HG02970 (cell line): ENCODE measurements around the gene ASB1.
"Not testable (repeated sequence)": the region's sequence is repeated elsewhere in the genome, so short reads cannot be mapped to it uniquely, and the experiment has no call there.

Source experiments
- ATAC-seq: cut with Tn5 transposase; IDR thresholded peaks from one replicate; pipeline ENCODE4 v1.9.1; 2021; ENCODE audit warnings: mild to moderate bottlenecking, moderate library complexity, moderate number of reproducible peaks; ENCODE audit not compliant: unreplicated experiment, low FRiP score

Gene ASB1

DNA sequence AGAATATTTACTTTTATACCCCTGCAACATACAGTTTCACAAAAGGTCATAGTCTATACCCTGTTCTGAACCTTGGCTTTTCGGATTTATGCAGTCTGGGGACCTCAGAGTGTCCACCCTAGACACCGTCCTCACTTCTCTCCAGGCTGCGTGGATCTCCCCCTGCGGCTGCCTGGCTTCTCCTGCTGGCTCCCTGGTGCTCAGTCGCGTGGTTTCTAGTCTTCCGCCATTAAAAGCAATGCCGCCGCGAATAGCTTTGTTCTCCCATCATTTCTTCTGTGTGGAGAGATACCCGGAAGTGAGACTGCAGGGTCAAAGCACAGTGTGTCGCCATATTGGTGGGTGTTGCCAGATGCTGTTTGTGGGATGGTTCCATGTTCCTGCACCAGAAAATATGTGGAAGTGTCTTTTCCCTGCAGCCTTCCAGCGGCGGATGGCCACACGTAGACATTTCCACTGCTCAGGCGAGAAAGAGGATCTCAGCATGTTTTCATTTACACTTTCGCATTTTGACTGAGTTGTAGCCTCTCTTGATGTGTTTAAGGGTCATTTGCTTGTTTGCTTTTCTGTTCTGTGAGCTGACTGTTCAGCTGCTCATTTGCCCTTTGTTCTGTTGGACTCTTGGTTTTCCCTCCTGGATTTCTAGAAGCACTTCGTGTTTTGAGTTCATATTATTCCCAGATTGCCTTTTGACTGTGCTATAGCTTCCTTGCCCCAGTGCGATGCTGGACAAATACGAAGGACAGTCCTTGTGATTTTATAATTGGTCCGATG lies 22.9 kb upstream of the ASB1 start:
- ATAC-seq: no peak

DNA sequence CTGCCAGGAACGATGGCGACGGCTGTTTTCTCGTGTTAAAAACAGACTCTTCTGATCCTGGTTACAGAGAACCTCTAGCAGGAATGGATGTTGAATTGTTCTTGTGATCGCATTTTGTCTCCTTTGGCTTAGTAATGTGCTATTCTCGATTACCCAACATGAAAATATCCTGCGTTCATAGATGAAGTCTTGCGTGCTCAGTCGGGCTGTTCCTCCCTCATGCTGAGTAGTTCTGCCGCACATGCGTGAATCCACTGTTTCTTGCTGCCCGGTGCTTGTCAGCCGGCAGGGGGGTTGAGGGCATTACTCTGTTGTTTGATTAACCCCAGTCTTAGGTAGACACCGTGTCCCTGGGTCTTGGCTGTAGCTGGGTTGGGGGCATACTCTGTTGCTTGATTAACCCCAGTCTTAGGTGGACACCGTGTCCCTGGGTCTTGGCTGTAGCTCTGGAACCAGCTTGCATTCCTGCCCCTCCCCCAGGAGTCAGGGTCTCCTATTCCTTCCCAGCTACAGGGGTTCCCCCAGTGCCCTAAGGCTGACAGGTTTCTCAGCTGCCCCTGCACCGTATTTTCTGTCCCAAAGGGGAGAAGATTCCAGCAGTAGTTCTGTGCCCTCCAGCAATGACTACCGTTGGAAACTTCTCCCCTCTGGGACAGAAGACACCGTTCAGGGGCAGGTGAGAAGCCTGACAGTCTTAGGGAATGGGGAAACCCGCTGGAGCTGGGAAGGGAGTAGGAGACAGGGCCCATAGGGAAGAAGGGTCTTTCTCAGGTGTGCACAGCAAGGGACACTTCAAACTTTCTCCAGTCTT lies 22.1 kb upstream of the ASB1 start:
- no peak for ATAC-seq

DNA sequence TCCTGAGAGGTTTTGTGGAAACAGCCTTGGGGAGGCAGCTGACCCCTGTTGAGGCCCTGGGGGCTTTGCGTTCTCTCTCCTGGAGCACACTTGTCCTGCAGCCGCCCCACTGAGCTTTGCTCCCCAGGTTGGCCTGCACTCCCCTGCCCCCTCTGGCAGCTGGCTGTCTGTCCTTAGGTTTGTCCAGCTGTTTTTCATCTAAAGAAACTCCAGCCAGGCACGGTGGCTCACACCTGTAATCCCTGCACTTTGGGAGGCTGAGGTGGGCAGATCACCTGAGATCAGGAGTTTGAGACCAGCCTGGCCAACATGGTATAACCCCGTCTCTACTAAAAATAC lies 21.5 kb upstream of the ASB1 start:
- not testable (repeated sequence) for ATAC-seq

DNA sequence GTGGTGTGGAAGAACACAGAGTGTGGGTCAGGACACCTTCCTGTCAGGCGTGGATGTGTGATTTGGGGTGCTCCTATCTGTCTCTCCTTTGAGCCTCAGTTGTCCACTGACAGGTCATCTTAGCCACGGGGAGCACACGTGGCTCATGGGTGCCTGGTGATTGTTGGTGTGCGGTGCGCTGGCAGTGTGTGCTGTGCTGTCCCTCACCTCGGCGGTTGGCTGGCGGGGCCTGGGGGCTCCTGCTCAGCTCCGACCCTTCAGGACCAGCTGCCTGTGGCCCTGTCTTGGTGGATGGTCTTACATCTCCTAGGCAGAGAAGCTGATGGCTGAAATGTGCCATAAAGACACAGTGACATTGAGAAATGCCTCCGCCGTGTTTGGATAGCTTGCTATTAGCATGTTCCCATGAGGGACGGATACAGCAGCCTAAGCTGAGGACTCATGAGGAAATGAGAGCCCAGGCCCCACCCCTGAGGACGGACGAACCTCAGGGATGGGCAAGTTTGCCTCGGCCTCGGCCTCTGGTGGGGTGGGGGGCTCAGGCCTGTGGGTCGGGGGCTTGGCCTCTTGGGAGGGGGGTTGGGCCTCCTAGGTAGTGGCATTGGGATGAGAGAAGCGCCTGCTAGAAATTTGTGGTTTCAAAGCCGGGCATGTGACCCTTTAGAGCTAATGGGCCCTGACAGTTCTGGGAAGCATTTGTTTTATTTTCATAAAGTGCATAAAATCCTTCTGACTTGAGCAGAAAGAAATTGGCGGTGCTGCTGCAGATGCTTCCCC lies 20.3 kb upstream of the ASB1 start:
- ATAC-seq: no peak

DNA sequence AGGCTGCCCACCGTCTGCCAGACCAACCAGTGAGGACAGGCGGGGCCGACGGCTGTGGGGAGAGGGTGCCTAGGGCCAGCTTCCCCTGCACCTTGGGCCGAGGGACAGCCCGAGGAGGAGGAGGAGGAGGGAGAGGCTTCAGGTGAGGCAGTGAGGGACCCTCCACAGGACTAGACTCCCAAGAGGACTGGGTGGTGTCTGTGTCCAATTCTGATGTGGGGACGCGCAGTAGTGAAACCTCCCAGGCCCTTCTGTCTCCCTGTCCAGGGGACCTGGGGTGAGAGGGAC lies 19.8 kb upstream of the ASB1 start:
- ATAC-seq: no peak

DNA sequence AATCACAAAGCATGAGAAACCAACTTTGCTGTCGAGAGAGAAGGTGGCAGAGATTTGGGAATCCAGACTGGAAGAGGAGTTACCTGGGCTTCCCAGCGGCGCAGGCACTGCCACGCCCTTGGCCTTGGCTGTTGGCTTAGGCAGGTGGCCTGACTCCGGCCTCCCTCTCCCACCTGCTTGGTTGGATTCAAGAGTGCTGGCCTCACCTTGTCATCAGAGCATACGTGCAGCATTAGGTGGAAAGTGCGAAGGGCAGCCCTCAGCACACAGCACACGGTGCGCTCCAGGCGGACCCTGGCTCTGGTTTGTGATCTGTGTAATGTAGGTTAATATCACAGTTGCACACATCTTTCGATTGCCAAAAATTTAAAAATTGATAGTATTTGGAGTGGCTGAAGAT lies 19.2 kb upstream of the ASB1 start:
- no peak for ATAC-seq

DNA sequence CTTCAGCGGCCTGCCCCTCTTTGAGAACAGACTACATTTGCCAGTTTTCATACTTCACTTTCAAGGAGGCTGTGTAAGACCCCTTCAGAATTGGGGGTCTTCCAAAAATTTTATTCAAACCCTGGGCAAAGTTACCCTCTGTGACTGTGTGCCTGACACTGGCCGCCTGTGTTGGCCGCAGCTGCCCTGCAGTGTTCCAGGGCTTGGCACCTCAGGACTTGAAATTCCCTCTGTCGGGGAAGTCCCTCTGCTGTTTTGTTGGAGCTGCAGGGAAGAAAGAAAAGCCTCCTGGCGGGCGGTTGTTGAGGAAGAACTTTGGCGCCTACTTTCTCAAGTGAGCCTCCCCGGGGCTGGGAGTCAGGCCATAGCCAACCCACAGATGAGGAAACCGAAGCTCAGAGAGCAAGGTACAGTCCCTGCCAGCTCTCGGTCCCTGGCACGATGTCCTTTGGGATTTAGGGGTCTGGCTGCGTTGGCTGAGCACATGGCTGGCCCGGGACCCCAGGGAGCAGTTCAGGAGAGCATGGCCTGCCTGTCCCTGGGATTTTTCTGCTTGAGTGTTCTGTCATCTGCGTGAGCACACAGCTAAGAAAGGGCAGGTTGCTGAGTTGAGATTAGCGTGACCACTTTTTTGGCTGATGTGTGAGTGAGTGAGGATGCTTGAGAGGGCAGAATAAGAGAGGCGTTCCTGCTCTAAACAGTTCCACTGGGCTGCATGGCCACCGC lies 17.9 kb upstream of the ASB1 start:
- no peak for ATAC-seq

DNA sequence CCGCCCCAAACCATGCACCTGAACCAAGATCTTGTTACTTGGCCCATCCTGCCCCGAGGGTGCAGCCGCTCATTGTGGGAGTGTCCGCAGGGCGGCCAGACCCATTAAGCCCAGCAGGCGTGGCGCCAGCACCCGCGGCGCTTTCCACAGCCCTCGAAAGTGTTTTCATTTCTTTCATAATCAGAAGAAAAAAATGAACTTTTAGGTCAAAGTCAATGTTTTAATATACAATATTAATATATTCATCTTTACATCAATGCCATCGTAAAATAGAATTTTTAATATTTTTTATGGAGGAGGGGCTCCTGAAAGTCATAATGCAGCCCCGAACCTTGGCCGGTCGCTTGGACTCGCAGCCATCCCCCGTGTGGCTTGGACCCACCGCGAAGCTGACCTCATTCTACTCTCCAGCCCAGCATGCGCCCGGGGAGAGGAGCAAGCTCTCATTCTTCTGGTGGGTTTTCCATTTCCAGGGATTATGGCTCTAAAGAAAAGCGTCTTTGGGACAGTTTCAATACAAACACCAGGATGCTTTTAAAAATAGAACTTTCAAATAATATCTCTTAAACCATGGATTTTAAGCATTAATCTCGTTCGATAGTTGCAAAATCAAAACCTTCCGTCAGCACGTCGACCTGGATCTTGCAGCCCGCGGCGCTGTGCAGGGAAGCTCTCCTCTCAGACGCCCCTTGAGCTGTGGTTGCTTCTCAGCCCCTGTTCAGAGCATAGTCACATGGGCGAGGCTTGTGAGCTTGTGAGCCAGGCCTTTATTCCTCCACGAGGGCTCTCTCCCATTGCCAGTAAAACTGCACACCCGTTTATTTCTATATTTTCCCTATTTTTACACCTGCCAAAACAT lies 17.2 kb upstream of the ASB1 start:
- no peak for ATAC-seq

DNA sequence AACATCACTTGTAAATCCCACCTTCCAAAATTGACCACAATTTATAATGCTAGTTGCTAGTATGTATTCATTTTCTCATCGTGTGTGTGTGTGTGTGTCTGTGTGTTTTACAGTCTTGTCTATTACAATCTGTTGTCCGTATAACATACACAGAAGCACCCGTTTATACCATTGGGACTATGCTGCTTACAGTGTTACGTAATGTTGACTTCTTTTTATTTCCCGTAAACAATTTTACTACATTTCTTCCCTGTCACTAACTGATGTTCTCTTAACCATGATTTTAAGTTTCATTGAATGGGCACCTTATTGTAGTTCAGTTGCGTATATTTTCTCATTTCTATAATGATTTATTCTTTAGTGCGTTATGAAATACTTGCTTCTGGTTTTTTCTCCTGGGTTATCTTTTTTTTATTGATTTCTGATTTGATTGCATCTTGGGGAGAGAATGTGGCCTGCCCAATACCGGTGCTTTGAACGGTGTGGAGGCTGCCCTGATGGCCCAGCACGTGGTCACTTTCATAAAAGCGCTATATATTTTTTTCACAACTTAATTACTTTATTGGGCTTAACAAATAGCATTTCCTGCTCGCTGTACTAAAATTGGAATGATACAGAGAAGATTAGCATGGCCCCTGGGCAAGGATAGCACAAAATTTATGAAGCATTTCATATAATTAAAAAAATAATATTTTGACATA lies 14.5 kb upstream of the ASB1 start:
- ATAC-seq: no peak

DNA sequence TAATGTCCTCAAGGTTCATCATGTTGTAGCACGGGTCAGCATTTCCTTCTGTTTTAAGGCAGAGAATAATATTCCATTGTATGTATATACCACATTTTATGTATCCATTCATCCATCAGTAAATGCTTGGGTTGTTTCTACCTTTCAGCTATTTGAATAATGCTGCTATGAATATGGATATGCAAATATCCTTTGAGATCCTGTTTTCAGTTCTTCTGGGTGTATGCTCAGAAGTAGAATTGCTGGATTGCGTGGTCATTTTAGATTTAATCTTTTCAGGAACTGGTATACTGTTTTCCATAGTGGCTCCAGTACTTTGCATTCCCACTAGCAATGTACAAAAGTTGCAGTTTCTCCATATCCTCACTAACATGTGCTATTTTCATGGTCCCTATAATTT lies 13.4 kb upstream of the ASB1 start:
- no peak for ATAC-seq

DNA sequence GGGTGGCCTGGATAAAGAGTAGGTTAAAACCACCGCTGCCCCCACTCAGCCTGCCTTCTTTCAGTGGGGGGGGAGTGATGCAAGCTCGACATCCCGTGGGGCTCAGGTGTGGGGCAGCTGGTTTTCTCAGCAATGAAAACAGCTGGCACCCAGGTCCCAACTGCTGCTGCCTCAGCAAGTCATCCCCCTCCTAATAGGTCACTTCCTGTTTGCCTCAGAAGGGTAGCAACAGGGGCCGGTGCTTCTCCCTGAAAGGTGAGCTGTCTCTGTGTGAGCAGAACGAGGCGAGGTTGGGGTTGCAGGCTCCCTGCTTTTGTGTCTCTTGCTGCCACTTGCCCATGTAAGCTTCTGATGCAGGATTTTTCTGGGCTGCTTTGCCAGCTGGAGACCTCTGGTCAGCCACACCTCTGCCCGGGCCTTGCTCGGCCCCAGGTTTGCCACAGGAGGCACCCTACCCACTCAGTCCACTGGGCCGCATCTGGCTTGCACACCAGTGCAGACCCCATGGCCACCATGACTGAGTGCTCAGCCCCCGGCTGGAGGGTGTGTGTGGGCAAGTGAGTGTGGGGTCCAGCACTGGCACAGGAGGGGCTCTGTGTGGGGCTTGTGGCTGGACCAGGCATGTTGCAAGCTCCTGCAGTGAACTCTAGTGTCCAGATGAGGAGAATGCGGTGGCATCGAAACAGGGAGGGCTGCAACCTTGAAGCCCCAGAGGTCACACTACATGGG lies 11.5 kb upstream of the ASB1 start:
- no peak for ATAC-seq

DNA sequence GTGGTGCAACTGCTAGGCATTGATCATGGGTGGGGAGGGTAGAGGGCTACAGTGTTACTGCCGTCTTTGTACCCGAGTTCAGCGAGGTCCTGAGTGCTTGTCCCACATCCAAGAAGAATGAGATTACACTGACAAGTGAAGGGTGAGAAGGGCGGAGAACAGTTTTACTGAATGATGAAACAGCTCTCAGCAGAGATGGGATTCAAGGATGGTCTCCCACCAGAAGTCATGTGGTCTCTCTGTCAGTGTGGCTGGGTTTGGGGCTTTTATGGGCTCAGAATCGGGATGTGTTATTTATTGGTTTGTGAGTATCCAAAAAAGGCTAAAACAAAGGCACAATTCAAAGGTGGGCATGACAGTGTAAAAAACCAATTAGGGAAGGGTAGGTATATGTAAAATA lies 10.8 kb upstream of the ASB1 start:
- no peak for ATAC-seq

DNA sequence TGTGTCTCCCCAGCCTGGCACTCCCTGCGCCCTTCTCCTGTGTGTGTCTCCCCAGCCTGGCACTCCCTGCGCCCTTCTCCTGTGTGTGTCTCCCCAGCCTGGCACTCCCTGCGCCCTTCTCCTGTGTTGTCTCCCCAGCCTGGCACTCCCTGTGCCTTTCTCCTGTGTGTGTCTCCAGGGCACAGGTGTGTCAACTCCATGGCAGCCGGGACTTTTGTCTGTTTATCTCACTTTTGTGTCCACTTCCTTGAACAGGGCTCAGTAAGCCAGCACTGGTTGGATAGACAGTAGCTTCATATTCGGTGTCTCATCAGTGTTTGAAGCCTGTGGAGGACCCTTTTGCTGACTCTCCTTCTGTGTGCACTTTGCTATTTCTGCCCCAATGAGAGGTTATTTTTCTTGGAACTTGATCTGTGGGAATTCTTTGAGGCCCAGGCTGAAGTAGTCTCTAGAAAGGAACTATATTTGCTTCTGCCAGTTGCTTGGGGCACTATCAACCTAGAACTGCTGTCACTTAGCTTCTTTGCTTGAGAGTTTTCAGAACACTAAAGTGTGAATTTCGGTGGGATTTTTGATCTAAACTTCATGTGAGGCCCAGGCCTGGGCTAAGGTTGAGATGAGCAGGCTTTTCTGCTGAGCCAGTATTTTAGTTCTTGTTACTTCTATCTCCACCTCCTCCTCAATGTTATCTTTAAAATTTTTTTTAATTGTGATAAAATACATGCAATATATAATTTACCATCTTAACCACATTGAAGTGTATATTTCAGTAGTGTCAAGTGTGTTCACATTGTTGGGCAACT lies 8.3 kb upstream of the ASB1 start:
- ATAC-seq: no peak

DNA sequence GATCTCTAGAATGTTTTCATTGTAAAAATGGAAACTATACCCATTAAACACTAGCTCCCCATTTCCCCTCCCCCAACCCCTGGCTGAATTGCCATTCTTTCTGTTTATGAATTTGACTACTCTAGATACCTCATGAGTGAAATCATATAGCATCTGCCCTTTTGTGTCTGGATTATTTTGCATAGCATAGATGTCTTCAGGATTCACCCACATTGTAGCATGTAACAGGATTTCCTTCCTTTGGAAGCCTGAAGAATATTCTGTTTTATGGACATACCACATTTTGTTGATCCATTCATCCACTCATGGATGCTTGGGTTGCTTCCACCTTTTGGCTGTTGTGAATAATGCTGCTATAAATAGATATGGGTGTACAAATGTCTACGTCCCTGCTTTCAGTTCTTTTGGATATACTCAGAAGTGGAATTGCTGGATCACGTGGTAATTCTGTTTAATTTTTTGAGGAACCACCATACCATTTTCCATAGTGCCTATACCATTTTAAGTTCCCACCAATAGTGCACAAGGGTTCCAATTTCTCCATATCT lies 7.7 kb upstream of the ASB1 start:
- no peak for ATAC-seq

DNA sequence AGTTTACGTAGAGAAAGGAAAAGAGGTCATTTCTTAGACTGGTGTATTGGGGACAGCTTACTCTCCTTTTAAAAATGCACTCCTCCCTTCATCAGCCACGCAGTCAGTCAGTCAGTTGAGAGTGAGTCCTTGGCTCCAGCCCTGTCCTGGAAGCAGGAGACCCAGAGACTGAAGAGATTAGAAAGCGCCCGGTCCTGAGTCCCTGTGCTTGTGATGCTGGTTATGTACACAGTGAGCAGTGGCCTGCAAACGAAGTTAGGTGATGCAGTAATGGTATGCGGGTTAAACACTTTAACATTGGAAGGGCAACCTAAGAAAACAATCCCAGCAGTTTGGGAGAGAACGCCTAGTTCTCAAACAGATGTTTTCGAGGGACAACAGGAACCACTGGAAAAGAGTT lies 6.3 kb upstream of the ASB1 start:
- ATAC-seq: no peak

DNA sequence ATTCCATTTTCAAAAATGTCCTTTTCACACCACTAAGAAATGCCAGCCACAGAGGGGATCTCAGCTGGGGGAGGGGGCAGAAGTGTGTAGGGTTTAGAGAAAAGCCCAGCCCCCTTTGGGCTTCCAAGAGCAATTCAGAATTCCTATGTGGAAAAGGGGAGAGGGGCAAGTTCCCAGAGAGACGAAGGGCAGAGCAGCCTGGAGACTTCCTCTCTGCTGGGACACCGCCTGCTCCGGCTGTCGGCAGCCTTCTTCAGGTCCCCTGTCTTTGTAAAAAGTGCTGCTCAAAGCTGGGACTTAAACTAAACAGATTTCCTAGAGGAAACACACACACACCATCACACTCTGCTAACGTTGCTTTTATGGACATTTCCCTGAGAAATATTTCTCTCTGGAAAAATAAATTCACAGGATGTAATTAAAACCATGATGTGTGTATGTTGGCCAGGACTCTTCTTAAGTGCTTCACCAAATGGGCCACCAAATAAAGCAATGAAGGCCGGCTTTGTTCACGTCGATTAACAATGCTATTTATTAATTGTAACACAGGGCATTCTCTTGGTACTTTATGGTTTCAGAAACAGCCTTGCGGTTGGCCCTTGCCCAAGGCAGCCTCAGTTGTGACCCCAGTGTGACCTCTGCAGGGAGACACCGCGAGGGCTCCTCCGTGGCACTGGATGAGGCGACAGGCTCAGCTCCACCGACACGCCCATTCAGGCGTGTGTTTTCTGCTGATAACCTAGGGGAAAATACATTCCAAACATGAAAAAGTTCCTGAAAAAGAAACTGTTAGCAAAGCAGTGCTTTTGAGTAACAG lies 5.6 kb upstream of the ASB1 start:
- no peak for ATAC-seq

DNA sequence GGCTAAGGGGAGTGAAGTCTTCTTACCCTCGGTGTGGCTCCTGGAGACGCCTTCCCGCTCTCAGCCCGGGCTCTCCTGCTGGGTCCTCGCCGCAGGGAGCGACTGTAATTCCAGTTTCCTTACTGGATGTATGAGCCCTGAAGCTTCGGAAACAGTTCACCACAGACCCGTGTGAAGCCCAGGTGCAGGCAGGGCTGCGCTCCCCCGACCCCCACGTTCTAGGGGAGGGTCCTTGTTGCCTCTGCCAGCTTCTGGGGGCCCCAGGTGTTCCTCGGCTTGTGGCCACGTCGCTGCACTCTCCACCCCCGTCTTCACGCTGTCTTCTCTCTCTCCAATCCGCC lies 5.1 kb upstream of the ASB1 start:
- no peak for ATAC-seq
